CD14-positive monocyte (primary cell): ENCODE data around the gene ARPC1B. TPM values are rescaled to one million over a fixed set of nuclear protein-coding genes. Genes with fewer than 3 reads are reported as not detected.

Experiments
- DNase-seq, 3 donors: peaks; one replicate each; pipeline ENCODE4 v3.0.0-alpha.2; 2011 to 2022
- H2AFZ ChIP-seq: 2 replicates; pipeline ENCODE4 v1.6.0; 2012; ENCODE audit warnings: mild to moderate bottlenecking, low read depth, low read length, inconsistent platforms; ENCODE audit not compliant: insufficient read depth, poor library complexity, severe bottlenecking
- H3K27ac ChIP-seq, 2 donors: 1 replicate in 1 of 2; 2 replicates in 1 of 2; pipeline ENCODE4 v1.5.1; 2012 to 2013; ENCODE audit warnings: low read length in 2 of 2, control low read depth in 1 of 2, inconsistent platforms in 1 of 2, low read depth in 1 of 2, mild to moderate bottlenecking in 1 of 2
- H3K27me3 ChIP-seq, 2 donors: one replicate each; pipeline versions ENCODE4 v1.6.0 to v1.6.1; 2011 to 2013; ENCODE audit warnings: low read length in 2 of 2; ENCODE audit not compliant: control insufficient read depth in 2 of 2, insufficient read depth in 2 of 2
- H3K36me3 ChIP-seq, 2 donors: replicated peaks in 1 of 2; 1 replicate in 1 of 2; 2 replicates in 1 of 2; pipeline versions ENCODE4 v1.5.1 to v1.6.1; 2012 to 2013; ENCODE audit warnings: low read length in 2 of 2, control low read depth in 1 of 2, inconsistent platforms in 1 of 2, mild to moderate bottlenecking in 1 of 2; ENCODE audit not compliant: insufficient read depth in 2 of 2, control insufficient read depth in 1 of 2
- H3K4me1 ChIP-seq, 2 donors: 1 replicate in 1 of 2; 2 replicates in 1 of 2; pipeline versions ENCODE4 v1.5.1 to v1.6.1; 2012 to 2013; ENCODE audit warnings: low read length in 2 of 2, control low read depth in 1 of 2, inconsistent platforms in 1 of 2, mild to moderate bottlenecking in 1 of 2, moderate library complexity in 1 of 2; ENCODE audit not compliant: insufficient read depth in 2 of 2, control insufficient read depth in 1 of 2
- H3K4me2 ChIP-seq: replicated peaks from 2 replicates; pipeline ENCODE3; 2012; ENCODE audit warnings: low read length, moderate library complexity, mild to moderate bottlenecking; ENCODE audit not compliant: poor library complexity, severe bottlenecking; ENCODE audit errors: extremely low read depth
- H3K4me3 ChIP-seq, 3 experiments: fragments of 200-600 bp in 1 of 3; sonication (generic) in 1 of 3; replicated peaks in 1 of 3; 1 replicate in 2 of 3; 2 replicates in 1 of 3; pipeline ENCODE4 v1.5.1; 2011 to 2013; ENCODE audit warnings: low read length in 3 of 3, mild to moderate bottlenecking in 3 of 3, control low read depth in 2 of 3, low read depth in 2 of 3, inconsistent platforms in 1 of 3, moderate library complexity in 1 of 3
- H3K79me2 ChIP-seq: 2 replicates; pipeline ENCODE4 v1.6.0; 2012; ENCODE audit warnings: mild to moderate bottlenecking, control low read depth, inconsistent platforms, low read length, moderate library complexity; ENCODE audit not compliant: insufficient read depth
- H3K9ac ChIP-seq: 2 replicates; pipeline ENCODE4 v1.6.0; 2017; ENCODE audit warnings: low read length, mild to moderate bottlenecking; ENCODE audit not compliant: insufficient read depth, poor library complexity, severe bottlenecking
- H3K9me3 ChIP-seq, 2 donors: replicated peaks in 1 of 2; 1 replicate in 1 of 2; 2 replicates in 1 of 2; pipeline versions ENCODE4 v1.5.1 to v1.6.1; 2012 to 2013; ENCODE audit warnings: low read length in 2 of 2, control low read depth in 1 of 2; ENCODE audit not compliant: control insufficient read depth in 1 of 2, insufficient read depth in 1 of 2
- H4K20me1 ChIP-seq: 2 replicates; pipeline ENCODE4 v1.6.0; 2012; ENCODE audit warnings: mild to moderate bottlenecking, low read length, control low read depth, moderate library complexity; ENCODE audit not compliant: insufficient read depth
- H3K27ac Mint-ChIP-seq, 7 donors: one replicate each; pipeline ENCODE4 v1.8.0; 2020; ENCODE audit warnings: mild to moderate bottlenecking in 7 of 7, mixed read lengths in 7 of 7, moderate library complexity in 6 of 7, inconsistent platforms in 2 of 7
- H3K27me3 Mint-ChIP-seq, 3 donors: one replicate each; pipeline ENCODE4 v1.8.0; 2021 to 2022; ENCODE audit warnings: low read depth in 3 of 3, mild to moderate bottlenecking in 3 of 3, mixed read lengths in 3 of 3, moderate library complexity in 3 of 3, inconsistent platforms in 1 of 3
- H3K36me3 Mint-ChIP-seq, 2 donors: one replicate each; pipeline ENCODE4 v1.8.0; 2020; ENCODE audit warnings: mixed read lengths in 2 of 2, inconsistent platforms in 1 of 2, mild to moderate bottlenecking in 1 of 2
- H3K4me1 Mint-ChIP-seq: one replicate; pipeline ENCODE4 v1.8.0; 2020; ENCODE audit warnings: mild to moderate bottlenecking, mixed read lengths
- H3K4me3 Mint-ChIP-seq, 2 donors: one replicate each; pipeline ENCODE4 v1.8.0; 2020; ENCODE audit warnings: mild to moderate bottlenecking in 2 of 2, mixed read lengths in 2 of 2, moderate library complexity in 1 of 2
- H3K9me3 Mint-ChIP-seq, 7 donors: one replicate each; pipeline ENCODE4 v1.8.0; 2020 to 2022; ENCODE audit warnings: mixed read lengths in 7 of 7, mild to moderate bottlenecking in 6 of 7, moderate library complexity in 6 of 7, inconsistent platforms in 2 of 7
- WGBS: methylation state at CpG from one replicate; pipeline ENCODE4 v1.1.5; 2013; ENCODE audit warnings: missing lambda C conversion rate; ENCODE audit not compliant: insufficient coverage; 5-methylcytosine and 5-hydroxymethylcytosine counted together
- intact Hi-C, 2 donors: fragments of 100-400 bp; cut with micrococcal nuclease; formaldehyde crosslinking; loops; one replicate each; pipeline versions ENCODE4 v1.15.0 to v1.15.1; 2023
- polyA plus RNA-seq, 3 donors: library from polyadenylated mRNA; depleted of rRNA in 1 of 3; unstranded in 2 of 3; stranded (reverse) in 1 of 3; fragments of 300-500 nt in 2 of 3; fragments of >200 nt in 1 of 3; fragmentation: Illumina TruSeq in 2 of 3; gene quantifications; 1 replicate in 2 of 3; 2 replicates in 1 of 3; pipeline ENCODE4 v1.2.3, GENCODE V29; 2012 to 2021
- TF ChIP-seq, protein P1 (sequence below): fragments of 200-600 bp; IDR thresholded peaks from one replicate; pipeline ENCODE4 v1.8.0; 2022; ENCODE audit warnings: antibody characterized with exemption, mild to moderate bottlenecking

ARPC1B gene
- polyA plus RNA-seq, 3 donors: 1,179 to 1,362 (median 1,282) TPM

DNA sequence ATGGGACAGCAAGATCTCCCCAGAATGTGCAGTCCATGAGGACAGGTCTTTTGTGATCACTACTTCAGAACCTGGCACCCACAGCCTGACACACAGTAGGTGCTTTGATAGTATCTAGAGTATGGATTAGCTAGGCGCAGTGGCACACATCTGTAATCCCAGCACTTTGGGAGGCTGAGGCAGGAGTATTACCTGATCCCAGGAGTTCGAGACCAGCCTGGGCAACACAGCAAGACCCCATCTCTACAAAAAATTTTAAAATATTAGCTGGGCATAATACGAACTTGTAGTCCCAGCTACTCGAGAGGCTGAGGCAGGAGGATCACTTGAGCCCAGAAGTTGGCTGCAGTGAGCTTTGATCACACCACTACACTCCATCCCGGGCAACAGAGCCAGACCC lies 22.3 kb upstream of the ARPC1B start:
- H3K4me1 Mint-ChIP-seq: no peaks in the 10 kb centered on the region
- no peak overlapping the region for H3K4me3 Mint-ChIP-seq
- TF ChIP-seq, protein P1, sequence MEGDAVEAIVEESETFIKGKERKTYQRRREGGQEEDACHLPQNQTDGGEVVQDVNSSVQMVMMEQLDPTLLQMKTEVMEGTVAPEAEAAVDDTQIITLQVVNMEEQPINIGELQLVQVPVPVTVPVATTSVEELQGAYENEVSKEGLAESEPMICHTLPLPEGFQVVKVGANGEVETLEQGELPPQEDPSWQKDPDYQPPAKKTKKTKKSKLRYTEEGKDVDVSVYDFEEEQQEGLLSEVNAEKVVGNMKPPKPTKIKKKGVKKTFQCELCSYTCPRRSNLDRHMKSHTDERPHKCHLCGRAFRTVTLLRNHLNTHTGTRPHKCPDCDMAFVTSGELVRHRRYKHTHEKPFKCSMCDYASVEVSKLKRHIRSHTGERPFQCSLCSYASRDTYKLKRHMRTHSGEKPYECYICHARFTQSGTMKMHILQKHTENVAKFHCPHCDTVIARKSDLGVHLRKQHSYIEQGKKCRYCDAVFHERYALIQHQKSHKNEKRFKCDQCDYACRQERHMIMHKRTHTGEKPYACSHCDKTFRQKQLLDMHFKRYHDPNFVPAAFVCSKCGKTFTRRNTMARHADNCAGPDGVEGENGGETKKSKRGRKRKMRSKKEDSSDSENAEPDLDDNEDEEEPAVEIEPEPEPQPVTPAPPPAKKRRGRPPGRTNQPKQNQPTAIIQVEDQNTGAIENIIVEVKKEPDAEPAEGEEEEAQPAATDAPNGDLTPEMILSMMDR: no peak
- DNase-seq: no peak
- H4K20me1 ChIP-seq: peaks cover 42% of the 10 kb centered on the region
- no peaks in the 10 kb centered on the region for H3K9me3 Mint-ChIP-seq
- H3K27me3 ChIP-seq: no peaks in the 10 kb centered on the region
- WGBS: 97% methylated on average over 4 of the region's 5 CpGs
- H3K36me3 ChIP-seq: peaks cover 86 to 91% of the 10 kb centered on the region in 2 donors
- H3K4me3 ChIP-seq: no peak overlapping the region
- no peak overlapping the region for H3K9ac ChIP-seq
- no peaks in the 10 kb centered on the region for H3K4me1 ChIP-seq
- H3K4me2 ChIP-seq: no peak overlapping the region
- H3K27ac ChIP-seq: no peak overlapping the region
- H3K36me3 Mint-ChIP-seq: peaks cover 54 to 91% of the 10 kb centered on the region in 2 donors
- H3K27me3 Mint-ChIP-seq: no peaks in the 10 kb centered on the region
- intact Hi-C loops: no loop called here
- H3K27ac Mint-ChIP-seq: peak overlapping the region in 2 of 7 donors; percentile 57 to 67
- no peaks in the 10 kb centered on the region for H3K9me3 ChIP-seq
- peaks cover 14% of the 10 kb centered on the region for H3K79me2 ChIP-seq
- H2AFZ ChIP-seq: no peak overlapping the region

DNA sequence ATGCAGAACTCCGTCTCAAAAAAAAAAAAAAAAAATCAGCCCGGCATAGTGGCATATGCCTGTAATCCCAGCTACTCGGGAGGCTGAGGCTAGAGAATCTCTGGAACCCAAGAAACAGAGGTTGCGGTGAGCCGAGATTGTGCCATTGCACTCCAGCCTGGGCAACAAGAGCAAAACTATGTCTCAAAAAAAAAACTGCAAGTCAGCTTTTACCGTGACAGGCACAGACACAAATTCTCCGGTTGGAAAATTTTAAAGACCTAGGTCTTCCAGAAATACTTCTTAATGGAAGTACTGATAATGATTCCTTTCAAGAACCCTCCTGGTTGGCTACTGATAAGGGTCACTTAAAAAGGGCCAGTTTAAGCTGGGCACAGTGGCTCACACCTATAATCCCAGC lies 19.4 kb upstream of the ARPC1B start:
- Mint-ChIP-seq H3K4me1 (no peaks in the 10 kb centered on the region), H3K27ac (peak overlapping the region in 1 of 7 donors; percentile 43), H3K27me3 (no peaks in the 10 kb centered on the region), H3K4me3 (no peak overlapping the region), H3K9me3 (no peaks in the 10 kb centered on the region), H3K36me3 (peaks cover 59 to 92% of the 10 kb centered on the region in 2 donors)
- no peak for DNase-seq
- no peak overlapping the region for H3K4me2 ChIP-seq
- TF ChIP-seq, protein P1: no peak
- no peak overlapping the region for H3K4me3 ChIP-seq
- peaks cover 89 to 93% of the 10 kb centered on the region in 2 donors for H3K36me3 ChIP-seq
- no peaks in the 10 kb centered on the region for H3K27me3 ChIP-seq
- H2AFZ ChIP-seq: no peak overlapping the region
- no peaks in the 10 kb centered on the region for H3K4me1 ChIP-seq
- no peaks in the 10 kb centered on the region for H3K9me3 ChIP-seq
- intact Hi-C loops: no loop called here
- peaks cover 46% of the 10 kb centered on the region for H4K20me1 ChIP-seq
- no peak overlapping the region for H3K27ac ChIP-seq
- 96% methylated on average over 5 of the region's 7 CpGs for WGBS
- no peak overlapping the region for H3K9ac ChIP-seq
- peaks cover 10% of the 10 kb centered on the region for H3K79me2 ChIP-seq
